HG03520 (cell line): ENCODE results near the gene KLHL17.
"Not testable (repeated sequence)": the region's sequence is repeated elsewhere in the genome, so short reads cannot be mapped to it uniquely, and the experiment has no call there.

Experiments
- ATAC-seq: cut with Tn5 transposase; IDR thresholded peaks from one replicate; pipeline ENCODE4 v1.9.1; 2021; ENCODE audit warnings: mild to moderate bottlenecking, moderate library complexity; ENCODE audit not compliant: unreplicated experiment

KLHL17 gene

GRCh38 chr1:966135-966703 is 5.8 kb downstream of the KLHL17 start, which contains the start of gene PLEKHN1:
Gene PLEKHN1 (plus strand): TSS chr1:966482. CDS start chr1:966532, 50 bp downstream.
- ATAC-seq: no peak

DNA sequence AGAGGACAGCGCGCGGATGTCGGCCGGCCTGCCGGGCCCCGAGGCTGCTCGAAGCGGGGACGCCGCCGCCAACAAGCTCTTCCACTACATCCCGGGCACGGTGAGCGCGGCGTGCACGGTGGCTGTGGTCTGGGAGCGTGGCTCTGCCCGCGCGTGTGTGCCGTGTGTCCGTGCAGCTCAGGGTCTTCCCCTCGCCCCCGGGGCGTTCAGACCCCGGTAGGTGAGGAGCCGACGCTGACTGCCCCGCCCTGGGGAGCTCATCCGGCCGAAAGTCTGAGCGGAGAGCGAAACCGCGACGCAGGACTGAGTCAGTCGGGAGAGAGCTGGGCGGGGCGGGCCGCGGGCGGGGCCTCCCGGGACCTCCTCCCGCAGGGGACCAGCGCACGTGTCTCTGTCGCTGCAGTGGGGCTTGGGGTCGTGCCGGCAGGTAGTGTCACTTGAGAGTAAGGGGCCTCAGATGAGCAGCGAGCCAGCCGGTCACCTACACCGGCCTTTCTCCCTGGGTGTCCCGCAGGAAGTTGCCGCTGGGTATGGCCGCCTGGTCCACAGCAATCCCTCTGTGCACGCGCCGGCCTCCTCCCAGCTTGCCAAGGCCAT is 6.4 kb downstream of the KLHL17 start:
- no peak for ATAC-seq

GRCh38 chr1:967466-968343 is 7.3 kb downstream of the KLHL17 start:
- no peak for ATAC-seq

DNA sequence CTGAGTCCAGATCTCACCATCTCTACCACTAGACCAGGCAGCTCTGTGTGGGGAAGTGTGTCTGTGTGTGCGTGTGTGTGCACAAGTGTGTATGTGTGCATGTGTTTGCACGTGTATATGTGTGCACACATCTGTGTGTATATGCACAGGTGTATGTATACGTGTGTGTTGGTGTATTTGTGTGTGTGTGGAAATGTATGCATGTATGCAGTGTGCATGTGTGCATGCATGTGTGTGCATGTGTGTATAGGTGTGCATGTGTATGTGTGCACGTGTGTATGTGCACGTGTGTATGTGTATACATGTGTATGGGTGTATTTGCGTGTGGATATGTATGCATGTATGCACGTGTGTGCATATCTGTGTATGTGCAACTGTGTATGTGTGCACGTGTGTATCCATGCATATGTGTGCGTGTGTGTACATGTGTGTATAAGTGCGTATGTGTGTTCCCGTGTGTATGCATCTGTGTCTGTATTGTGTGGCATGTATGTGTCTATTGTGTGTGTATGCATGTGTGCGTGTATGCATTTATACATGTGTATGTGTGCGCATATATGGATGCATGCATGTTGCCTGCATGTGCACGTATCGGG is 9.0 kb downstream of the KLHL17 start:
- ATAC-seq: no peak

- no peak for ATAC-seq
Measured at GRCh38 chr1:970242-970972, 10.0 kb downstream of the KLHL17 start.

DNA sequence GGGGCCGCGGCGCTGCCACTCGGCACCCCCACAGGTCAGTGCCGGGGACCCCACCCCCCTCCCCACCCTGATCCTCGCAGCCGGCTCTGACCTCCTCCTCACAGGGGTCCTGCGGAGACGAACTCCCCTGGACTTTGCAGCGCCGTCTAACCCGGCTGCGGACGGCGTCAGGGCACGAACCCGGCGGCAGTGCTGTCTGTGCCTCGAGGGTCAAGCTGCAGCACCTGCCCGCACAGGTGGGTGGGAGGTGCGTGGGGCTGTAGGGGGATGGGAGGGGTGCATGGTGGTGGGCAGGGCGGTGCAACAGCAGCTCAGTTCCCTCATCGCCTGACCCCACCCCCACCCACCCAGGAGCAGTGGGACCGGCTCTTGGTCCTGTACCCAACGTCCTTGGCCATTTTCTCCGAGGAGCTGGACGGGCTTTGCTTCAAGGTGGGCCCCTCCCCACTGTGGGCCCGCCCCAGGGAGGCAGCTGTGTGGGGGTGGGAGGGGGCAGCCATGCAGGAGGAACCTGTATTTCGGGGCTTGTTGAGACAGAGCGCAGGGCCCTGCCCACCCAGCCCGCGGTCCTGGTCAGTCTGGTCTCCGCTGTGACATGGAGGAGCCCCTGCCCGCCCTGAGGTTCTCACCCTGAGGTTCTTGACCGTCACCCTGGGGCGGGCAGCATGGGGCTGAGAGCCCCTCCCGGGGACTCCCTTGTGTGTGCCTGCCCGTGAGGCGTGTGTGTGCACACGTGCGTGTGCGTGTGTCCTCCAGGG is 10.8 kb downstream of the KLHL17 start:
- no peak for ATAC-seq

- ATAC-seq: no peak
Measured at GRCh38 chr1:971751-972506, 11.5 kb downstream of the KLHL17 start.

- no peak for ATAC-seq
Measured at GRCh38 chr1:972726-973458, 12.5 kb downstream of the KLHL17 start.

- no peak for ATAC-seq
Measured at GRCh38 chr1:973459-974292, 13.3 kb downstream of the KLHL17 start.

DNA sequence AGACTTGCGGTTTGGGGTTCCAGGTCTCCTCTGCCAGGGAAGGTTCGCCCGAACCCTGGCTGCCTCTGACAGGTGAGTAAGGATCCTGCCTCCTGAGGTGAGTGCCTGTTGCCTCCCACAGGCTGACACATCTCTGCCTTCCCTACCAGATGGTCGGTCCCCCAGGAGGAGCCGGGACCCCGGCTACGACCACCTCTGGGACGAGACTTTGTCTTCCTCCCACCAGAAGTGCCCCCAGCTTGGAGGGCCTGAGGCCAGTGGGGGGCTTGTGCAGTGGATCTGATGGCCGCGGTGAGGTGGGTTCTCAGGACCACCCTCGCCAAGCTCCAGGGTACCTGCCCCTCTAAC is 13.9 kb downstream of the KLHL17 start:
- no peak for ATAC-seq

DNA sequence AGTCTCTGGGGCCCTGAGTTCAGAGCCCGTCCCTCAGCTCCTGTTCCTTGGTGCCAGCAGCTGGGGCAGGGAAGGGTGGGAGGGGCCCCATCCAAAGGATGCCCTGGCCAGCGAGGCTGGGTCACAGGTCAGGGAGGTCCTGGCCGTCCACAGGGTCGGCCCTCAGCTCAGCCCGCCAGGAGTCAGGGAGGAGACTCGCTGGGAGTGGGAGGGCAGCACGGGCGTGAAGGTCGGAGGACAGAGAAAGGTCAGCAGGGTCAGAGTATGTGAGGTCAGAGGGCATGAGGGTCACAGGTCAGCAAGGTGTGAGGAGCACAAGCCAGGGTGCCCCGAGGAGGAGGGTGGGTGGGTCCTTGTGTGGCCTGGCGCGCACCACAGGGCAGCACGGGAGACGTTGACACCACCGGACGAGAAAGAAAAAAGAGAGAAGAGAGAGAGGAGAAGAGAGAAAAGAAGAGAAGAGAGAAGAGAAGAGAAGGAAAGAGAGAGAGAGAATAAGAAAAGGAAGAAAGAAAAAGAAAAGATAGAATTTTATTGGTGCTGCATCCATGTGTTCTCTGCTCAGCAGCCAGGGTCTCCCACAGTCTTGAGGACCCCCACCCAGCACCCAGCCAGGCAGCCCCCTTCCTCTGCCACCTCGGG is 14.4 kb downstream of the KLHL17 start:
- no peak for ATAC-seq

DNA sequence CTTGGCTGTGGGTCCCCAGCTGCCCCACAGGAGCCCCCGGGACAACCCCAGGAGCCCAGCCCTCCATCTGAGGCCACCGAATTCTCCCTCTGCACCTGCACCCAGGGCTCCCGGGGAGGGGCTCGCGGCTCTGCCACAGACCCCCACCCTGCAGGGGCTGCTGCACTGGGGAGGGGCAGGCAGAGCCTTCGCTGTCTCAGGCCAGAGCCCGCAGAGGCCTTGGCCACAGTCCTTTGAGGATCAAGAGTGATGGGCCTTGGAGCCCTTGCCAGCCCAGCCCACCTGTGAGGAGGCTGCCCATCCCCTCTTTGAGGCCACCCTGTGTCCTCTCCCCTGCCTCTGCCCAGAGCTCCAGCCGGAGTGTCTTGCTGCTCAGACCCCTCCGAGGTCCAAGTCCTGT is 15.0 kb downstream of the KLHL17 start:
- ATAC-seq: no peak

GRCh38 chr1:975896-976683 is 15.7 kb downstream of the KLHL17 start:
- no peak for ATAC-seq

DNA sequence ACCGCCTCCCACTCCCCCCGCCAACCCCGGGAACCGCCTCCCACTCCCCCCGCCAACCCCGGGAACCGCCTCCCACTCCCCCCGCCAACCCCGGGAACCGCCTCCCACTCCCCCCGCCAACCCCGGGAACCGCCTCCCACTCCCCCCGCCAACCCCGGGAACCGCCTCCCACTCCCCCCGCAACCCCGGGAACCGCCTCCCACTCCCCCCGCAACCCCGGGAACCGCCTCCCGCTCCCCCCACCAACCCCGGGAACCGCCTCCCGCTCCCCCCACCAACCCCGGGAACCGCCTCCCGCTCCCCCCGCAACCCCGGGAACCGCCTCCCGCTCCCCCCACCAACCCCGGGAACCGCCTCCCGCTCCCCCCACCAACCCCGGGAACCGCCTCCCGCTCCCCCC is 16.4 kb downstream of the KLHL17 start:
- ATAC-seq: not testable (repeated sequence)

DNA sequence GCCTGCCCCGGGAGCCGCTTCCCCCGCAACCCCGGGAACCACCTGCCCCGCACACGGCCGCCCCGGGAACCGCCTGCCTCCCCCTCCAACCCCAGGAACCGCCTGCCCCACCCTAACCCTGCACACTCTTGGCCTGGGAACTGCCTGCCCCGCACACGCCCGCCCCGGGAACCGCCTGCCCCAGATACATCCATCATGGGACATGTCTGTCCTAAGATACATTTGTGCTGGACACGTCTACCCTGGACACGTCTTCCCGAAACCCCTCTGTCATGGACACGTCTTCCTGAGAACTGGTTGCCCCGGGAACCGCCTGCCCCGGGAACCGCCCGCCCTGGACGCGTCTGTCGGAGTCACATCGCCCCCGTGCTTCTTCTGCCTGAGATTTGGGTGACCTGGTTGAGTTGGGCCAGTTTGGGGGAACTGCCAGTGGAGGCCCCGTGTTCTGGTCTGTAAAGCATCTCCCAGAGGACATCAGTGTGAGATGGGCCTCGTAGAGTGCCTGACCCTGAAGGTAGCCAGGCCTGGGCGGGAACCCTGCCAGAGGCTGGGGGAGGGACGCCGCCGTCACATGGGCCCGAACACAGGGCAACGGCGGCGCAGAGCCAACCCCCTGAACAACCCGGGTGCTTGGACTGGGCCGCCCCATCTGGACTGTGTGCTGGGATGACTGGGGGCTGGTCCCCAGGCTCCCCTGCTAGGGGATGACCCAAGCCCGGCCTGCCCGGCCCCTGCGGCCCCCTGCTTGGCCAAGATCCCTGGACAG is 17.9 kb downstream of the KLHL17 start:
- ATAC-seq: no peak
